Activated CD4-positive, alpha-beta T cell treated with anti-CD3 and anti-CD28 coated beads for 36 hours (primary cell): Measurements from ENCODE around the gene ZNF33B. TPM values are rescaled to one million over a fixed set of nuclear protein-coding genes. Genes with fewer than 3 reads are reported as not detected.

ENCODE experiments used
- ATAC-seq: fragments of 200-7000 bp; cut with Tn5 transposase; one replicate; pipeline ENCODE4 v1.10.0; 2021; ENCODE audit warnings: mild to moderate bottlenecking, moderate library complexity
- CTCF ChIA-PET: fragments of 350-600 bp; sonication (Branson Sonifier 250); formaldehyde crosslinking; loops from one replicate; lab custom pipeline; 2021; ENCODE audit warnings: antibody characterized with exemption; lab: Charles Lee
- POLR2A ChIA-PET: fragments of 350-600 bp; sonication (Branson Sonifier 250); formaldehyde crosslinking; loops from one replicate; lab custom pipeline; 2021; ENCODE audit warnings: antibody characterized with exemption, inconsistent platforms; lab: Charles Lee
- DNase-seq: peaks from one replicate; pipeline ENCODE4 v3.0.0-alpha.2; 2020
- H3K27ac Mint-ChIP-seq: one replicate; pipeline ENCODE4 v1.8.0; 2021; ENCODE audit warnings: mixed read lengths
- H3K27me3 Mint-ChIP-seq: one replicate; pipeline ENCODE4 v1.8.0; 2021; ENCODE audit warnings: mixed read lengths
- H3K36me3 Mint-ChIP-seq: one replicate; pipeline ENCODE4 v1.8.0; 2021; ENCODE audit warnings: low read depth, mixed read lengths
- H3K4me1 Mint-ChIP-seq: one replicate; pipeline ENCODE4 v1.8.0; 2021; ENCODE audit warnings: mixed read lengths
- H3K4me3 Mint-ChIP-seq: one replicate; pipeline ENCODE4 v1.8.0; 2021; ENCODE audit warnings: mild to moderate bottlenecking, moderate library complexity, mixed read lengths
- H3K9me3 Mint-ChIP-seq: one replicate; pipeline ENCODE4 v1.8.0; 2021; ENCODE audit warnings: low read depth, mixed read lengths
- intact Hi-C, 2 experiments: fragments of 100-400 bp; cut with DNase I in 1 of 2; cut with micrococcal nuclease in 1 of 2; formaldehyde crosslinking; loops; one replicate each; pipeline versions ENCODE4 v1.14.2 to v1.15.1; 2022 to 2024; cut with DNase I, micrococcal nuclease
- total RNA-seq, 2 experiments: library from RNA; stranded (reverse); gene quantifications; one replicate each; pipeline ENCODE4 v1.2.3, GENCODE V29; 2021

Gene ZNF33B
- total RNA-seq, 2 experiments from 2014 or later, result 7.4 to 10.5 TPM

DNA sequence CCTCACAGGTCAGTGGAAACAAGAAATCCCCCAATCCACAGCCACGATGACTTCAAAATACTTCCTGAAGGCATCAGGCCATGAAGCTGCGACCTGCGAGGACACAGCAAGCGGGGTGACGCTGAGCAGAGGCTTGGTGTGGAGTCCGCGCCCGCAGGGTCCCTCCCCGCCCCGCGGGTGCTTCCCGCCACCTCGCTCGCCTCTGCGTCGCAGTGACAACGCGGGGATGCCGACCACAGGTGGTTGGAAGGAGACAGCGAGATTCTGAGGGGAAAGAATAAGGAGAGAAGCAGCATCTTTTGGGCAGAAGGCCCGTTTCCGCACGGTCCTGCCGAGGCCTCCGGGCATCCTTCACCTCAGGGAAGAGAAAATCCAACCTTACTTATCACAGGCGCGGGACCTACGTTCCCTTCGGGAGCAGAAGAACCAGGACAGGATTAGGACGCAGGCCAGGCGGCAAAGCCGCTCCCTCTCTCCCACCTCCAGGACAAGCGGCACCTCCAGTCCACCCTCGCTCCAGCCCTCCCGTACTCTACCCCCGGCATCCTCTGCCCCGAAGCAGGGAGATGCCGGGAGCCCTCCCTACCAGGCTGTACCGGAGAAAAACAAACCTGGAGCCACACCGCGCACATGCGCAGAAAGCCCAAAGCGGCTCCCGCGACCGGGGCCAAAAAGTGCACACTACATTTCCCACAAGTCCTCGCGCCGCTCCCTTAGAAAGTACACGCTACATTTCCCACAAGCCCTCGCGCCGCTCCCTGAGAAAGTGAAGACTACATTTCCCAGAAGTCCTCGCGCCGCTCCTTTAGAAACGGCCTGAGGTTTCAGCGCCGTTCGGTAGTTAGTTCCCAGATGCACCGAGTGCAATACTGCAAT is 85.9 kb downstream of the ZNF33B start:
- Mint-ChIP-seq H3K4me3 (peak overlapping the region; percentile 94), H3K36me3 (peaks cover 41% of the 10 kb centered on the region), H3K27ac (peak overlapping the region; percentile 94), H3K27me3 (no peaks in the 10 kb centered on the region), H3K9me3 (peaks cover 5% of the 10 kb centered on the region), H3K4me1 (peaks cover 36% of the 10 kb centered on the region)
- CTCF ChIA-PET, result interaction anchor here (0.6 kb wide), 2 partner anchors 10 to 29 kb away, joined by 3 read pairs; no protein-coding TSS in a partner anchor
- POLR2A ChIA-PET, result no interaction called here
- DNase-seq, result peak; percentile 97
- ATAC-seq, result peak; percentile 97
- intact Hi-C loops, result loop anchor here (1.0 to 5.0 kb wide), 7 partner anchors 86 to 1096 kb away; partner anchors contain the start of genes BMS1 (in 2 of the 2), ZNF33B (in 2 of the 2) and ZNF32 (in 1 of the 2)

DNA sequence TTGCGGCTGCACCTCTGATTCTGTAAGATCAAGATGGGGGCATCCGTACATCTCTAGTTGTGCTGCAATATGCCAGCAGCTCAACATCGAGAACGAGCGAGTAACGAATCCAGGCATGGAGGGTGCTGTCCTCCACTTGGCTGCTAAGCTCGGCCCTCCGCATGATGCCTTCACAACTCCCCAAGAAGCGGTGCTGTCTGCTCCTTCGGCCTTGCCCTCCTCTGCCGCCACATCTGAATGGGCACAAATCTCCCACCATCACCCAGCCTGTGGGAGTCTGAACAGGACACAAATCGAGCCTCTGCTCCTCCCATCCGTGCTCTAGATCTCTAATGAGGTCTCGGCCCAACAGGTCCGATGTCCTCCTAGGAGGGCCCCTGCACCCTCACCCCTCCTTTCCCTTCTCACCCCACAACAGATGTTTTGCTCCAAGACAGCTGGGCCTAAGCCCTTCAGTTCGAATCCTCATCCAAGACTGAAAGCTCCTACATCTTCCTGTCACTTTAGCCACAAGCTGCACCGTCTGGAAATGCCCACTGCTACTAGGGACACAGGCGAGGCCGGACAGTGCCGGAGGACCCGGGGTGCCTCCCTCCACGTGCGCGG is 86.7 kb downstream of the ZNF33B start:
- peaks cover 48% of the 10 kb centered on the region for H3K36me3 Mint-ChIP-seq
- H3K27ac Mint-ChIP-seq, result peak overlapping the region; percentile 94
- DNase-seq (peak; percentile 14), ATAC-seq (no peak)
- no peaks in the 10 kb centered on the region for H3K27me3 Mint-ChIP-seq
- H3K4me3 Mint-ChIP-seq, result peak overlapping the region; percentile 94
- ChIA-PET POLR2A (no interaction called here), CTCF (interaction anchor here (0.6 kb wide), 2 partner anchors 9 to 28 kb away, joined by 3 read pairs; no protein-coding TSS in a partner anchor)
- H3K9me3 Mint-ChIP-seq, result peaks cover 11% of the 10 kb centered on the region
- intact Hi-C loops, result loop anchor here (1.0 to 5.0 kb wide), 7 partner anchors 87 to 1097 kb away; partner anchors contain the start of genes BMS1 (in 2 of the 2), ZNF33B (in 2 of the 2) and ZNF32 (in 1 of the 2)
- peaks cover 38% of the 10 kb centered on the region for H3K4me1 Mint-ChIP-seq

DNA sequence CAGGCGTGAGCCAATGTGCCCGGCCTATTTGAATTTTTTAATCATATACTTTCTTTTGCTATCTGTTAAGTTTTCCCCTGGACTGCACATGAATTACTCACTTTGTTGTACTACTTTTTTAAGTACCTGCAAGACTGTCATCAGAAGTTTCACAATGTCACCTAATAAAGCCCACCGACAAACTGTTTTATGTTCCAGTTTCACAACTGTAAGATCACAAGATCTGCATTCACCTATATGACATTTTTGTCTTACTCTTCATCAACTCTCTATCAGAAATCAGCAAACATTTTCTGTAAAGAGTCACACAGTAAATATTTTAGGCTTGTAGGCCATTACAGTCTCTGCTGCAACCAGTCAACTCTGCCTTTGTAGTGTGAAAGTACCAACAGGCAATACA is 88.5 kb downstream of the ZNF33B start:
- no peak overlapping the region for H3K27ac Mint-ChIP-seq
- DNase-seq (no peak), ATAC-seq (no peak)
- intact Hi-C loops, result loop anchor here in 1 of 2 experiments (5.0 kb wide), 1 partner anchor 252 kb away; no protein-coding TSS in a partner anchor
- no peaks in the 10 kb centered on the region for H3K27me3 Mint-ChIP-seq
- peaks cover 19% of the 10 kb centered on the region for H3K9me3 Mint-ChIP-seq
- ChIA-PET POLR2A (no interaction called here), CTCF (no interaction called here)
- H3K4me3 Mint-ChIP-seq, result no peak overlapping the region
- H3K36me3 Mint-ChIP-seq, result peaks cover 62% of the 10 kb centered on the region
- H3K4me1 Mint-ChIP-seq, result peaks cover 38% of the 10 kb centered on the region

DNA sequence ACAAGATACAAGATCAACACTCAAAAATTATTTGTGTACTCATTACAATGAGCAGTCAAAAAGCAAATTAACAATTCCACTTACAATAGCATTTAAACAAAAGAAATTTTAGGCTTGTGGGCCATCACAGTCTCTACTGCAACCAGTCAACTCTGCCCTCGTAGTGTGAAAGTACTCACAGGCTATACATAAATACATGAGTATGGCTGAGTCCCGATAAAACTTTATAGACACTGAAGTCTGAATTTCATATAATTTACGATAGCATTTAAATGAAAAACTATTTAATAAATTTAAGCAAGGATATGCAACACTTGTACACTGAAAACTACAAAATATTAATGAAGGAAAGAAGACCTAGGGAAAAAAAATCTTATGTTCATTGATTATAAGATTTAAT is 90.1 kb downstream of the ZNF33B start:
- POLR2A ChIA-PET, result no interaction called here
- Mint-ChIP-seq H3K4me1 (peaks cover 36% of the 10 kb centered on the region), H3K9me3 (peaks cover 27% of the 10 kb centered on the region), H3K4me3 (no peak overlapping the region), H3K36me3 (peaks cover 78% of the 10 kb centered on the region), H3K27me3 (no peaks in the 10 kb centered on the region), H3K27ac (no peak overlapping the region)
- CTCF ChIA-PET, result no interaction called here
- DNase-seq (no peak), ATAC-seq (no peak)
- intact Hi-C loops, result no loop called here

GRCh38 chr10:42544945-42545344 is 93.4 kb downstream of the ZNF33B start:
- no peak overlapping the region for H3K4me3 Mint-ChIP-seq

DNA sequence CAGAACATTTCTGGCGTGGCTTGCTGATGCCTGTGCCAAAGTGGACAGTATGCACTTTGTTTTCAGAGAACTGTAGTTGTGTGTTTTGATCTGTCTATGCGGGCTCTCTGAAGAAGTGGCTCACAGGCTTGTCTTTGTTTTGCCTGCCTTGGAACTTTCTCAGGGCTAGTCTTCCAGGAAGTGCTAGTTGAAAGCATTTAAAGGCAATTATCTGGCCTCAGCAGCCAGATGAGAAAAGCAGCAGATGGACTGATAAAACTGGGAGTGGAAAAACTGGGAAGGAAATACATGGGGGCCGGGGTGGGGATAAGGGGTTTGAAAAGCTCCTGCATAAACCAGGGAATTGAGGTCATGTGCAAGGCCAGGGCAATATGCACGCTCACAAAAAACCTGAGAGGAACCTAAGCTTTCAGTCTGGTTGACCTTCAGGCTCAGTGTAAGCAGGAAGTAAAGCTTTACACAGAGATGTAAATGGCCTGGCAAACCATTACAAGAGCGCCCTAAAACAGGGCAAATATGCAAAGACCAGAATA is 94.5 kb downstream of the ZNF33B start:
- DNase-seq (no peak), ATAC-seq (no peak)
- ChIA-PET CTCF (interaction anchor here (0.6 kb wide), 1 partner anchor 366 kb away, joined by 3 read pairs; no protein-coding TSS in a partner anchor), POLR2A (no interaction called here)
- H3K27ac Mint-ChIP-seq, result no peak overlapping the region
- no peaks in the 10 kb centered on the region for H3K27me3 Mint-ChIP-seq
- H3K4me3 Mint-ChIP-seq, result no peak overlapping the region
- peaks cover 9% of the 10 kb centered on the region for H3K4me1 Mint-ChIP-seq
- H3K36me3 Mint-ChIP-seq, result peaks cover 89% of the 10 kb centered on the region
- H3K9me3 Mint-ChIP-seq, result peaks cover 47% of the 10 kb centered on the region
- intact Hi-C loops, result no loop called here

More at GRCh38 chr10:42544945-42545344, 93.4 kb downstream of the ZNF33B start:
- Mint-ChIP-seq H3K27ac (no peak overlapping the region), H3K27me3 (no peaks in the 10 kb centered on the region), H3K9me3 (peaks cover 45% of the 10 kb centered on the region), H3K4me1 (peaks cover 15% of the 10 kb centered on the region), H3K36me3 (peaks cover 87% of the 10 kb centered on the region)
- intact Hi-C loops, result no loop called here
- ChIA-PET POLR2A (no interaction called here), CTCF (no interaction called here)
- DNase-seq (no peak), ATAC-seq (no peak)

Other genes with a start within 250 kb of the ZNF33B start
- gene BMS1, start 144.2 kb upstream of the ZNF33B start, total RNA-seq, result 10 to 100 TPM; 26.5 to 30.4 TPM